ENCODE results near the gene OXGR1. TPM values are rescaled to one million over a fixed set of nuclear protein-coding genes. Genes with fewer than 3 reads are reported as not detected.

The OXGR1 gene
- total and polyA plus RNA-seq, 2 of the 8 experiments (the other 6 are each of a cell fraction or from before 2014, with no cell fraction given) = 0.34 to 1.8 TPM

DNA sequence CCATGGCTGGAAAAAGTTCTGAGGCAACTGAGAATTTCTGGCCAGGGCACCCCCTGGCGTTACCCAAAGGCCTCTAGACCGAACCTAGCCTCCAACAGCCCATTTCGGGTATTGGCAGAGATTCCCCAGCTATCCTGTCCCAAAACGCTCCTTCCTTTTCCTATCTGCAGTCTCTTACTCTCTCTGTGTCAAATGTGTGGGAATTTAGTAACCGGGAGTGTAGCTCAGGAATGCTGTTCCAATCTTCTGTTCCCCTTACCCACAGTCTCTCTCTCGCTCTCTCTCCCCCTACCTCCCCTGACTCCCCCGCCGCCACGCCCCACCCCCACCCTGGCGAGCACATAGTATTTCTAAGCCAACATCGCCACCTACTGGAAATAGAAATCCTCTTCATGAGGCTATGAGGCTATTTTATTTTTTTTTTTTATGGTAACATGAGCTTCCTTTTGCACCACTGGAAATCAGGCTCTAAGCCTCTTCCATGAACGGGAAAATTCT, 27.0 kb downstream of the OXGR1 start (continued):
- TF ChIP-seq CHD7 (IDR thresholded peaks at IDR 0.05; ENCODE audit: insufficient replicate concordance, low read length) (no peak), HDAC6 (IDR thresholded peaks at IDR 0.05; ENCODE audit: low read depth, low read length) (no peak), CTBP2 (IDR thresholded peaks at IDR 0.05; ENCODE audit: borderline replicate concordance, insufficient read depth, insufficient read length, low read length) (no peak), RFX5 (IDR thresholded peaks at IDR 0.05; ENCODE audit: borderline replicate concordance, low read depth, low read length) (no peak), EGR1 (IDR thresholded peaks at IDR 0.05; ENCODE audit: borderline replicate concordance, low read depth, low read length) (no peak), SAP30 (IDR thresholded peaks at IDR 0.05; ENCODE audit: insufficient read depth, insufficient replicate concordance, low read length) (no peak), CTCF (IDR thresholded peaks at IDR 0.05; ENCODE audit: control extremely low read depth in 1 of 3, insufficient read depth in 1 of 3, low read depth in 1 of 3, low read length in 3 of 3) (peak in 2 of 3 experiments; percentile 11 to 13; a peak in 2 of 4 replicates), KDM4A (IDR thresholded peaks at IDR 0.05; ENCODE audit: low read depth, low read length, severe bottlenecking) (no peak)
